BLaER1 (cell line): ENCODE measurements around the gene EPB41L1.
A peak's percentile ranks its signal among the peaks of the same experiment; 100 is the strongest.

ENCODE experiments used
- H3K27ac ChIP-seq: shearing (Covaris generic); formaldehyde crosslinking; 2 replicates; pipeline ENCODE4 v1.8.1; 2022
- H3K27me3 ChIP-seq: shearing (Covaris generic); formaldehyde crosslinking; 2 replicates; pipeline ENCODE4 v1.8.1; 2022
- H3K36me3 ChIP-seq: shearing (Covaris generic); formaldehyde crosslinking; 2 replicates; pipeline ENCODE4 v1.8.1; 2022
- H3K4me1 ChIP-seq: shearing (Covaris generic); formaldehyde crosslinking; 2 replicates; pipeline ENCODE4 v1.8.1; 2022
- H3K4me2 ChIP-seq: shearing (Covaris generic); formaldehyde crosslinking; 2 replicates; pipeline ENCODE4 v1.8.1; 2022
- H3K4me3 ChIP-seq: shearing (Covaris generic); formaldehyde crosslinking; 2 replicates; pipeline ENCODE4 v1.8.1; 2022
- H3K9ac ChIP-seq: shearing (Covaris generic); formaldehyde crosslinking; 2 replicates; pipeline ENCODE4 v1.8.1; 2022
- H3K9me3 ChIP-seq: shearing (Covaris generic); formaldehyde crosslinking; 2 replicates; pipeline ENCODE4 v1.8.1; 2022
- H4K20me1 ChIP-seq: shearing (Covaris generic); formaldehyde crosslinking; 2 replicates; pipeline ENCODE4 v1.8.1; 2022
- Cebpa-rat ChIP-seq: shearing (Covaris generic); IDR thresholded peaks from 2 replicates; pipeline ENCODE4 v1.8.1; 2022

The EPB41L1 gene

DNA sequence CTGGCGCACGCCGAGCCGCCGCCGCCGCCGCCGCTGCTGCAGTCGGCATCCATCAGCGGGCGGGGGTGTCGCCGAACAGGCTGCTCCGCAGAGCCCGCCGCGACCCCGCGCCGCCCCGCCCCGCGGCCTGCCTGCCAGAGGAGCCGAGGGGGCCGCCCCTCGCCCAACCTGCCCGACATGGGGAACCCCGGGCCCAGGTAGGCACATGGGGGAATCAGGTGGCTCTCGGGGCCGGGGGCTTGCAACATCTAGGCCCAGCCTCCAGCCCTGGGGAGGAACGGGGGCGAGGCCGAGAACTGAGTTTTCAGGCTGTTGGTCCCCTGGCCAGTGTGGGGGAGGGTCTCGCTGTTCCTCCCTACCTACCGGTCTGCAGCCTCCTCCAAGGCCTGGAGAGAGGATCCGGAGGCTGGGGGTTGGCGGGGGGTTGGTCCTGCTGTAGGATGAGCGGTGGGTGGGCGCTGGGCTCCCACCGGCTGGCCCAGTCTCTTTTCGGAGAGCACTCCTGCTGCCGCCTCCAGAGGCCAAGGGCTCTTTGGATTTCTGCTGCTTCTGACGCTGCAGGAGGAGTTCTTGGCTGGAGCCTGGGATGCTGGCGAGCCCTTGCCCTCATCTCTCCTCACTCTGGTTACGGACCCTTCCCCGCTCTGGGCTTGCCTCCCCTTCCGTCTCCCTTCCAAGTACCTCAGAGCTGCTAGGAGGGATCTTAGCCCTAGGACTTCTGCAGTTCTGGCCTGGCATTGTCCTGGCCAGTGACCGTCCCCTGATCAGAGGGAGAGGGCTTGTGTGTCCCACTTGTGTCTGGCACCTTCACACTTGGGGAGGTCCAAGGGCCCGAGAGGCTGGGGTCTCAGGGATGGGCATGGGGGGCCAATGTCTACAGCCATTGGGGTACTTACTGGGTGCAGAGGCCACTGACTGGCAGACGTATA is at the start of gene EPB41L1:
TSS of gene EPB41L1 (plus strand) at position 41 of the 929 bp plus-strand sequence. CDS start 19,038 bp downstream, outside the sequence.
- H3K36me3 ChIP-seq = no peaks in the 10 kb centered on the region
- H3K27me3 ChIP-seq = no peaks in the 10 kb centered on the region
- peak within 1 kb of the TSS; percentile 81 for H3K9ac ChIP-seq
- peak within 1 kb of the TSS; percentile 65 for H3K27ac ChIP-seq
- H3K4me3 ChIP-seq = peak within 1 kb of the TSS; percentile 82
- H4K20me1 ChIP-seq = peaks cover 16% of the 10 kb centered on the region; the same call in 1 of the 2 replicates
- H3K9me3 ChIP-seq = no peaks in the 10 kb centered on the region
- H3K4me2 ChIP-seq = peak within 1 kb of the TSS; percentile 98
- no peak for TF ChIP-seq Cebpa-rat
- peaks cover 49% of the 10 kb centered on the region for H3K4me1 ChIP-seq

DNA sequence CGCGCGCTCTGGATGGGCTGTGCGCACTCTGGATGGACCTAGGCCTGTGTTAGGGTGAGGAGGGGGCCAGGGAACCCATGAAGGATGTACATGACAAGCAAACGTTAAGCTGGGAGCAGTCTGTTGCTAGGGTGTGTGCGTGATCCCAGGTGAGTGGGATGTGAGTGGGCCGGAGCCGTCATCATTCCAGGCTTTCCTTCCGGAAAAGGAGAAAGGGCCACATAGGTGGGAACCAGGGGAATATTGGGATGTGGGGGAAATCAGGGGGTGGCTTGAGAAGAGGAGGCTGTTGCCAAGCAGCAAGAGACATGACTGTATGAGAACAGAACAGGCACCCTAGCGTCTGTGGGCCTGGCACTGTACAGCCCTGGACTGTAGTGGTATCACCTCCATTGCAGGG is 49.7 kb upstream of the EPB41L1 start:
- H3K36me3 ChIP-seq = no peaks in the 10 kb centered on the region
- H3K9me3 ChIP-seq = no peaks in the 10 kb centered on the region
- no peak overlapping the region for H3K4me2 ChIP-seq
- H3K27ac ChIP-seq = no peak overlapping the region; the same call in 1 of the 2 replicates
- H3K4me3 ChIP-seq = no peak overlapping the region
- peaks cover 38% of the 10 kb centered on the region for H3K4me1 ChIP-seq
- TF ChIP-seq Cebpa-rat = no peak
- H3K9ac ChIP-seq = no peak overlapping the region
- H3K27me3 ChIP-seq = no peaks in the 10 kb centered on the region
- no peaks in the 10 kb centered on the region for H4K20me1 ChIP-seq

DNA sequence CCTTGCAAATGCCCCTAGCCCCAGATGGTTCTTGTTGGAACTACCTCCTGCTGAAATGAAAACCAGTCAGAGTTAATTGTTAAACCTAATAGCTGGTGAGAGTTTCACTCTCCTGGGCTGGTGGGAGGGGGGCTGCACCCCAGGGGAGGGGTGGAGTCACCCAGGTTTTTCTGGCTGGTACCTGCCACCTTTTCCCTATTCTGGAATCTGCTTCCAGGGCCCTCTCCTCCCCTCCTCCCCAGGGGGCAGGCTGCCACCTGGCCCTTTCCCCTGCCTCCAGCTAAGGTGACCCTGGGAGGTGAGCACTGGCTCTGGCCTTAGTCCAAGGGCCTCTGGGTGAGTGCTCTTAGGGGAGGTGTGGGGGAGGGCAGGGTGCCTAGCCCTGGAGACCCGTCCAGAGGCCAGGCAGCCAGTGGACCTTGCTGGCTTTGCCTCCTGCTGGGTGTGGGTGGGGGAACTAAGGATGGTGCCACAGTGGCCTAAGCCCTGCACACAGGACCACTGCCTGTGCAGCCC is 48.8 kb upstream of the EPB41L1 start:
- no peaks in the 10 kb centered on the region for H4K20me1 ChIP-seq
- no peaks in the 10 kb centered on the region for H3K36me3 ChIP-seq
- no peak overlapping the region for H3K9ac ChIP-seq
- H3K27me3 ChIP-seq = no peaks in the 10 kb centered on the region
- H3K4me1 ChIP-seq = peaks cover 29% of the 10 kb centered on the region
- no peak overlapping the region for H3K4me3 ChIP-seq
- TF ChIP-seq Cebpa-rat = no peak
- H3K9me3 ChIP-seq = no peaks in the 10 kb centered on the region
- no peak overlapping the region for H3K27ac ChIP-seq
- no peak overlapping the region for H3K4me2 ChIP-seq

DNA sequence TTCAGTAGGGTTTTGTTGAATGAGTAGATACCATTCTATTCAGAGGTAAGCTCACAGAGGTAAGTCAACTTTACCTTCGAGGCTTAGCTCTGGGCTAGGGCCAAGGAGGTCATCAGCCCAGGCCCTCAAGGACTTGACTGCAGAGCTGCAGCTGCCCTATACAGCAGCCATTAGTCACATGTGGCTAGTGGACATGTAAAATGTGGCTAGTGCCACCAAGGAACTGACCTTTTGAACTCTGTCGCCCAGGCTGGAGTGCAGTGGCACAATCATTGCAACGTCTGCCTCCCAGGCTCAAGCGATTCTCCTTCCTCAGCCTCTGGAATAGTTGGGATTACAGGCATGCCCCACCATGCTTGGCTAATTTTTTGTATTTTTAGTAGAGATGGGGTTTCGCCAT is 47.9 kb upstream of the EPB41L1 start:
- H3K36me3 ChIP-seq = no peaks in the 10 kb centered on the region
- peaks cover 29% of the 10 kb centered on the region for H3K4me1 ChIP-seq
- no peak for TF ChIP-seq Cebpa-rat
- H3K9ac ChIP-seq = no peak overlapping the region
- H3K9me3 ChIP-seq = no peaks in the 10 kb centered on the region
- H4K20me1 ChIP-seq = no peaks in the 10 kb centered on the region
- no peak overlapping the region for H3K27ac ChIP-seq
- H3K27me3 ChIP-seq = no peaks in the 10 kb centered on the region
- H3K4me2 ChIP-seq = no peak overlapping the region
- H3K4me3 ChIP-seq = no peak overlapping the region

DNA sequence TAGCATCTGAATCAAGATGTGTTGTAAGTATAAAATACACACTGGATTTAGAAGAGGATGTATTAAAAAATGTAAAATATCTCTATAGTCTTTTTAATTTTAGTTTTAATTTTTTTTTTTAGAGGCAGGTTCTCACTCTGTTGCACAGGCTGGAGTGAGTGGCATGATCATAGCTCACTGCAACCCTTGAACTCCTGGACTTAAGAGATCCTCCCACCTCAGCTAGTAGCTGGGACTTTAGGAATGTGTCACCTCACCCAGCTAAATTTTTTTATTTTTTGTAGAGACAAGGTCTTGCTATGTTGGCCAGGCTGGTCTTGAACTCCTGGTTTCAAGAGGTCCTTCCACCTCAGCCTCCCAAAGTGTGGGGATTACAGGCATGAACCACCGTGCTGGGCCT is 46.7 kb upstream of the EPB41L1 start:
- Histone ChIP-seq H3K9ac (no peak overlapping the region), H3K4me3 (no peak overlapping the region), H3K27ac (no peak overlapping the region), H3K36me3 (no peaks in the 10 kb centered on the region), H3K9me3 (no peaks in the 10 kb centered on the region), H4K20me1 (no peaks in the 10 kb centered on the region), H3K4me2 (no peak overlapping the region), H3K27me3 (no peaks in the 10 kb centered on the region), H3K4me1 (peaks cover 25% of the 10 kb centered on the region)
- TF ChIP-seq Cebpa-rat = no peak

DNA sequence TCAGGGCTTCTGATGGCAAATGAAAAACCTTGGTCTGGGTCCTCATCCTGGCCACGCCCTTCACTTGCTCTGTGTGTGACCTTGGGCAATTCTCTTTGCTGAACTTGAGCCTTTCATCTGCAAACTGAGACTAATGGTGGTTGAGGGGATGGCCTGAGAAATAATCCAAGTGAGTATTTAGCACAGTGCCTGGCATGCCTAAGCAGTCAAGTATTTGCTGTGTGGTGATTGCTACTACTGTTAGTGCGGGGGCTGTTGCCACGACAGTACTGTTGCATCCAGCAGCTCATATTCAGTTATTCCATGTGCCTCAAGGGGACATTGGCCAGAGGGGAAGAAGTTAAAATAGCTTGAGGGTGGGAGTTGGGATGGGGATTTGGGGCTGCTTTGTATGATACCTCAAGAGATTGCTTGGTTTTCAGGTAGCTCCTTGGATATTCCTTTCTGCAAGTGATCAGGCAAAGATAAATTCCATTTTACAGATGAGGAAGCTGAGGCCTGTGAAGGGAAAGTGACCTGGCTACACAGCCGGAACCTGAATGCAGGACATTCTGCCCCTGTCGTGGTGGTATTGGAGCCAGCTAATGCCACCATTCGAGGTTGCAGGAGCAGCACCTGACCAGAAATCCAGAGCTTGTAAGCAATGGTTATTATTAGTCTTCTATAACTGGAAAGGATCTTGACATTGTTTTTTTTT is 45.1 kb upstream of the EPB41L1 start:
- H3K27ac ChIP-seq = no peak overlapping the region
- H3K36me3 ChIP-seq = no peaks in the 10 kb centered on the region
- H3K9ac ChIP-seq = no peak overlapping the region
- no peaks in the 10 kb centered on the region for H4K20me1 ChIP-seq
- no peaks in the 10 kb centered on the region for H3K9me3 ChIP-seq
- TF ChIP-seq Cebpa-rat = no peak
- no peak overlapping the region for H3K4me2 ChIP-seq
- H3K4me1 ChIP-seq = peaks cover 26% of the 10 kb centered on the region
- no peak overlapping the region for H3K4me3 ChIP-seq
- H3K27me3 ChIP-seq = no peaks in the 10 kb centered on the region

DNA sequence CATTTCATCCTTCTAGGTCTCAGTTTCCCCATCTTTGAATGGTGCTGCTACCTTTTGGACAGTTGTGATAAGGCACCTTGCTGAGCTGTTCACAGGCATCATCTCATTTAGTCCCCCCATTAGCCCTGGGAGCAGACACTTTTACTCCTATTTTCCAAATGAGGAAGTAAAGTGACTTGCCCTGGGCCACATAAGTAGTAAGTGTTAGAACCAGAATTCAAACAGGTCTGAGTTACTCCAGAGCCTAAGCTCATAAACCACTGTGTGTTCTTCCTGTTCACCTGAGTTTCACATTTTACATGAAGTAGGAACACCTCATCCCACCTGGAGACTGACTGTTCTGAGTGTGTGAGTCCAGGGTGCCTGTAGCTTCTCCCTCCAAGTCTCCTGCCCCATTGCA is 43.5 kb upstream of the EPB41L1 start:
- Histone ChIP-seq H3K27me3 (no peaks in the 10 kb centered on the region), H3K4me1 (peaks cover 32% of the 10 kb centered on the region), H4K20me1 (no peaks in the 10 kb centered on the region), H3K4me2 (peak overlapping the region; percentile 22), H3K9me3 (no peaks in the 10 kb centered on the region), H3K4me3 (no peak overlapping the region), H3K27ac (no peak overlapping the region), H3K9ac (no peak overlapping the region), H3K36me3 (no peaks in the 10 kb centered on the region)
- TF ChIP-seq Cebpa-rat = no peak

DNA sequence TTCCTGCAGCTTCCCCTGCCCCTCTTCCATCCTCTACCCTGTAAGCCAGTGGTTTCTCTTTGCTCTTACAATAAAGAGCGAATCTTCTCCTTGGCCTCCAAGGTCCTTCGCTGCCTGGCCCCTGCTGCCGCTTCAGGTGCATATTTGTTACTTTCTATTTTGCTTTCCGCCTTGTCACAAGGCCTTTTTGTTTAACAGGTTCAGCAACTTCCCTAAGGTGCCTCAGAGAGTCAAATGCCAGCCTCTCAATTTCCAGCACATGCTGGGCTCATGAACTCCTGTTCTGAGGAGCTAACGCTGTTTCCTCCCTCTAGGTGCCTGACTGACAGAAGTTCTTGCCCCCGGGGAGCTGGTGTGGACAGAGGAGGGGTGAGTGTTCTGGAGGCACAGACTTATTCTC is 42.4 kb upstream of the EPB41L1 start:
- TF ChIP-seq Cebpa-rat = no peak
- Histone ChIP-seq H3K4me3 (no peak overlapping the region), H3K4me2 (peak overlapping the region; percentile 22; the same call in 1 of the 2 replicates), H3K9ac (no peak overlapping the region), H4K20me1 (no peaks in the 10 kb centered on the region), H3K4me1 (peaks cover 38% of the 10 kb centered on the region), H3K36me3 (no peaks in the 10 kb centered on the region), H3K27me3 (no peaks in the 10 kb centered on the region), H3K9me3 (no peaks in the 10 kb centered on the region), H3K27ac (no peak overlapping the region)

DNA sequence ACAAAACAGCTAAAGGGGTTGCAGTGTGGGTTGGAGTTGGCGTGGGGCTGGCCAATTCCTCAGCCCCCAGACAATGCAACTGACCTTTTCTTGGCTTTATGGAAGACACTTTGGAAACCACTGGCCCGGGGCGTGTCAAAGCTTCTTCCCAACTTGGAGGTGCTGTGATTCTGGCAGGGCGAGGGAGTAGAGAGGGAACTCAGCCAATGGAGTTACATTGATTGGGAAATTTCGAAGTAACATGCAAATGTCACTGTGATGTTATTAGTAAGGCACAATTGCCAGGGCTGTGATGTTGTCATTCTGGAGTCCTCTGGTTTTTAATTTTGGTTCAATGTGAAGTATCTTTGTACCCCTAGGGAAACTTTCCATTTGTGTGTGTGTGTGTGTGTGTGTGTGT is 41.5 kb upstream of the EPB41L1 start:
- TF ChIP-seq Cebpa-rat = no peak
- Histone ChIP-seq H3K4me1 (peaks cover 38% of the 10 kb centered on the region), H3K9ac (no peak overlapping the region), H3K4me2 (no peak overlapping the region), H3K36me3 (no peaks in the 10 kb centered on the region), H3K27ac (no peak overlapping the region), H3K4me3 (no peak overlapping the region), H4K20me1 (no peaks in the 10 kb centered on the region), H3K9me3 (no peaks in the 10 kb centered on the region), H3K27me3 (no peaks in the 10 kb centered on the region)
